ENCODE data around the gene AHCYL1. TPM values are rescaled to one million over a fixed set of nuclear protein-coding genes. Genes with fewer than 3 reads are reported as not detected.

Gene AHCYL1
- total and polyA plus RNA-seq, 9 donors = 41.1 to 113 (median 85.8) TPM

DNA sequence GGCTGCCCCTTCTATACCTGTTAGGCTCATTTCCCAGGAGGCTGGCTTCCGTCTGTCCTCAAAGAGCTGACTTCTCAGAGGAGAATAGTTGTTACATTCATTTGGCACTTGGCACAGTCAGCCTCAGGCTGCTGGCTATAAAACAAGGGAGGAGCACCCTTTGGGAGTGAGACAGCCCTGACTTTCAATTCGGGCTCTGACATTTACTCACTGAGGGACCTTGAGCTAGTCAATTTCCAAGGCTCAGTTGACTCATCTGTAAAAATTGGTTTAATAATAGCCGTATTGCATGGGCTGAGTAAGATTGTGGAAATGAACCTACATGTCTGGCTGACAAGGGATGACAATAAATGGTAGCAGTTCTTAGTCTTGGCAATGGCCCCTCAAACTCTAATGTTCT, 72.2 kb downstream of the AHCYL1 start:
- Histone ChIP-seq H3K4me3 (no peak overlapping the region), H3K9me3 (no peaks in the 10 kb centered on the region), H3K27ac (no peak overlapping the region), H3K36me3 (no peaks in the 10 kb centered on the region), H3K4me1 (ENCODE audit: insufficient read depth) (no peaks in the 10 kb centered on the region), H3K27me3 (no peaks in the 10 kb centered on the region)
- 61 to 72% (median 66%) methylated on average over 3 of the region's 3 CpGs for WGBS, 3 donors
- intact Hi-C loops (cut with DNase I) = loop anchor here in 2 of 4 donors (5.0 to 10.0 kb wide), 2 partner anchors 36 to 48 kb away; no protein-coding TSS in a partner anchor
- TF ChIP-seq, protein P1, sequence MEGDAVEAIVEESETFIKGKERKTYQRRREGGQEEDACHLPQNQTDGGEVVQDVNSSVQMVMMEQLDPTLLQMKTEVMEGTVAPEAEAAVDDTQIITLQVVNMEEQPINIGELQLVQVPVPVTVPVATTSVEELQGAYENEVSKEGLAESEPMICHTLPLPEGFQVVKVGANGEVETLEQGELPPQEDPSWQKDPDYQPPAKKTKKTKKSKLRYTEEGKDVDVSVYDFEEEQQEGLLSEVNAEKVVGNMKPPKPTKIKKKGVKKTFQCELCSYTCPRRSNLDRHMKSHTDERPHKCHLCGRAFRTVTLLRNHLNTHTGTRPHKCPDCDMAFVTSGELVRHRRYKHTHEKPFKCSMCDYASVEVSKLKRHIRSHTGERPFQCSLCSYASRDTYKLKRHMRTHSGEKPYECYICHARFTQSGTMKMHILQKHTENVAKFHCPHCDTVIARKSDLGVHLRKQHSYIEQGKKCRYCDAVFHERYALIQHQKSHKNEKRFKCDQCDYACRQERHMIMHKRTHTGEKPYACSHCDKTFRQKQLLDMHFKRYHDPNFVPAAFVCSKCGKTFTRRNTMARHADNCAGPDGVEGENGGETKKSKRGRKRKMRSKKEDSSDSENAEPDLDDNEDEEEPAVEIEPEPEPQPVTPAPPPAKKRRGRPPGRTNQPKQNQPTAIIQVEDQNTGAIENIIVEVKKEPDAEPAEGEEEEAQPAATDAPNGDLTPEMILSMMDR (IDR thresholded peaks at IDR 0.05) = no peak
- TF ChIP-seq POLR2A (IDR thresholded peaks at IDR 0.05) (no peak), EP300 (IDR thresholded peaks at IDR 0.05) (no peak)
- DNase-seq = no peak

- H3K4me1 ChIP-seq (ENCODE audit: insufficient read depth) = no peaks in the 10 kb centered on the region
- no peaks in the 10 kb centered on the region for H3K27me3 ChIP-seq
- H3K4me3 ChIP-seq = no peak overlapping the region
- no peak overlapping the region for H3K27ac ChIP-seq
- no peak for TF ChIP-seq POLR2A (IDR thresholded peaks at IDR 0.05)
- no peak for TF ChIP-seq EP300 (IDR thresholded peaks at IDR 0.05)
- TF ChIP-seq, protein P1 (IDR thresholded peaks at IDR 0.05) = no peak
- intact Hi-C loops (cut with DNase I) = loop anchor here in 2 of 4 donors (5.0 to 10.0 kb wide), 2 partner anchors 34 to 47 kb away; no protein-coding TSS in a partner anchor
- no peaks in the 10 kb centered on the region for H3K36me3 ChIP-seq
- WGBS, 3 donors = 41 to 50% (median 41%) methylated on average over 7 of the region's 7 CpGs
- DNase-seq = no peak
- no peaks in the 10 kb centered on the region for H3K9me3 ChIP-seq
Measured at GRCh38 chr1:110057963-110058518, 73.5 kb downstream of the AHCYL1 start.

- H3K4me3 ChIP-seq = no peak overlapping the region
- no peaks in the 10 kb centered on the region for H3K36me3 ChIP-seq
- 50 to 57% (median 55%) methylated on average over 1 of the region's 1 CpG for WGBS, 3 donors
- no peaks in the 10 kb centered on the region for H3K4me1 ChIP-seq (ENCODE audit: insufficient read depth)
- no peak for TF ChIP-seq POLR2A (IDR thresholded peaks at IDR 0.05)
- TF ChIP-seq, protein P1 (IDR thresholded peaks at IDR 0.05) = no peak
- TF ChIP-seq EP300 (IDR thresholded peaks at IDR 0.05) = no peak
- DNase-seq = no peak
- intact Hi-C loops (cut with DNase I) = loop anchor here in 2 of 4 donors (5.0 to 10.0 kb wide), 2 partner anchors 34 to 46 kb away; no protein-coding TSS in a partner anchor
- no peak overlapping the region for H3K27ac ChIP-seq
- H3K9me3 ChIP-seq = no peaks in the 10 kb centered on the region
- H3K27me3 ChIP-seq = no peaks in the 10 kb centered on the region
Measured at GRCh38 chr1:110058591-110058990, 74.0 kb downstream of the AHCYL1 start.

DNA sequence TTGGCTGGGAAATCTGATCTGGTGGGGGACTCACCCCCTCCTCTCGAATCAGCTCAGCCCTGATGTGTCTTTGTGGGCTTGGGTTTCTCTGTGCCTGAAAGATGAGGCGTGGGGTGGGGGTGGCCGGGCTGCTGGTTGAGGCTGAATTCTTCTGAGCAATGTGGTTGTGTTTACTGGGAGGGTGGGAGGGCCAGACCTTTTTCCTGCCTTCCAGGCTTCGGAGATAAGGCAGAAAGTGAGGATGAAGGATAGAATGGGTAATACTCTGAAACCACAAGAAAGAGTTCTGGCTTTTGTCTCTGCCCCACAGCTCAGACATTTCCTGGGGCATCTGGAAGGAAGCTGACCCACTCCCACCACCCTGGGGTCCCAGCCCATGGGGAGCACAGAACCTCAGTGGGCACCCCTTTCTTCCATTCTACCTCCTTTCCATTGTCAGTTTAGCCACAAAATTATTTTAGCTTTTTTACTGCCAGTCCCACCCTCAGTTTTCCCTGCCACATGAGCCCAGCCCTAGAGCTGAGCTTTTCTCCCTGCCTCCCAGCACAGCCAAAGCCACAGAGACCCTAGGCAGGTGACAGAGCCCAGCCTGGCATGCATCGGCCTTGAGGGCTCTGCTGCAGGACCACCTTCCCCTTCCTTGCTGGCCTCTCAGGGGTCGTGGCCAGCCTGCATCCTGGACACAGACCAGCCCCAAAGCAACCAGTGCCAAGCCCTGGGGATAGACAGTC, 74.7 kb downstream of the AHCYL1 start:
- intact Hi-C loops (cut with DNase I) = loop anchor here in 2 of 4 donors (5.0 to 10.0 kb wide), 2 partner anchors 33 to 46 kb away; no protein-coding TSS in a partner anchor
- TF ChIP-seq POLR2A (IDR thresholded peaks at IDR 0.05) (no peak), EP300 (IDR thresholded peaks at IDR 0.05) (no peak)
- TF ChIP-seq, protein P1 (IDR thresholded peaks at IDR 0.05) = no peak
- H3K27me3 ChIP-seq = no peaks in the 10 kb centered on the region

More for the DNA sequence above, 74.7 kb downstream of the AHCYL1 start:
- 68 to 83% (median 70%) methylated on average over 6 of the region's 6 CpGs for WGBS, 3 donors
- H3K4me3 ChIP-seq = no peak overlapping the region
- no peak overlapping the region for H3K27ac ChIP-seq
- no peak for DNase-seq
- no peaks in the 10 kb centered on the region for H3K4me1 ChIP-seq (ENCODE audit: insufficient read depth)
- H3K9me3 ChIP-seq = no peaks in the 10 kb centered on the region
- no peaks in the 10 kb centered on the region for H3K36me3 ChIP-seq
